ENCODE data around the gene GRN.

- no peak for TF ChIP-seq L3MBTL2 (conservative IDR thresholded peaks at IDR 0.05)
- no peak for TF ChIP-seq BHLHE40 (IDR thresholded peaks at IDR 0.05; ENCODE audit: borderline replicate concordance)
- no peak for TF ChIP-seq ELF4 (IDR thresholded peaks at IDR 0.05)
- no peak for TF ChIP-seq PKNOX1 (IDR thresholded peaks at IDR 0.05)
- no peak for TF ChIP-seq FOXA1 (IDR thresholded peaks at IDR 0.05)
- TF ChIP-seq TARDBP (IDR thresholded peaks at IDR 0.05): no peak
- no peak for TF ChIP-seq NFRKB (IDR thresholded peaks at IDR 0.05)
Measured at GRCh38 chr17:44308320-44308818, 36.7 kb upstream of the GRN start, which contains the start of gene RUNDC3A.

Measured in HEK293T (cell line).